ENCODE measurements around the gene AP1M2. TPM values are rescaled to one million over a fixed set of nuclear protein-coding genes. Genes with fewer than 3 reads are reported as not detected.

Gene AP1M2
- total RNA-seq: 18.0 and 51.0 TPM in 2 replicates

GRCh38 chr19:10587022-10587838 lies at the start of gene AP1M2:
Gene AP1M2, minus strand, starts transcription at chr19:10587312. Its CDS starts 81 bp downstream, at chr19:10587231.

GRCh38 chr19:10625003-10625761 lies 38.1 kb upstream of the AP1M2 start, which contains the start of gene SLC44A2:
Gene SLC44A2, plus strand, starts transcription at chr19:10625553. Its CDS starts 81 bp downstream, at chr19:10625634.

GRCh38 chr19:10568826-10569651 lies 18.1 kb downstream of the AP1M2 start, which contains the start of gene CDKN2D:
Gene CDKN2D, minus strand, starts transcription at chr19:10568979. Its CDS starts 326 bp downstream, at chr19:10568653.

GRCh38 chr19:10565567-10566407 lies 21.3 kb downstream of the AP1M2 start, which contains the start of gene KRI1:
Gene KRI1, minus strand, starts transcription at chr19:10566010. Its CDS starts 11 bp downstream, at chr19:10565999.

GRCh38 chr19:10543420-10544241 lies 43.5 kb downstream of the AP1M2 start, which contains the start of gene ATG4D:
Gene ATG4D, plus strand, starts transcription at chr19:10543904. Its CDS starts 187 bp downstream, at chr19:10544091.

Other genes with a start within 250 kb of the AP1M2 start
- gene ICAM3, start 247.7 kb downstream of the AP1M2 start, total RNA-seq: 3.7 and 9.0 TPM in 2 replicates
- 110 and 147 TPM in 2 replicates for gene TYK2, start 206.7 kb downstream of the AP1M2 start, total RNA-seq
- 119 and 192 TPM in 2 replicates for gene CDC37, start 183.8 kb downstream of the AP1M2 start, total RNA-seq
- gene PDE4A, start 166.8 kb downstream of the AP1M2 start, total RNA-seq: 5.2 and 8.2 TPM in 2 replicates
- 63.1 and 74.4 TPM in 2 replicates for gene KEAP1, start 84.0 kb downstream of the AP1M2 start, total RNA-seq
- gene S1PR5, start 69.9 kb downstream of the AP1M2 start, total RNA-seq: 0.65 and 0.76 TPM in 2 replicates
- 36.3 and 50.5 TPM in 2 replicates for gene ATG4D, start 43.4 kb downstream of the AP1M2 start, total RNA-seq
- 8.6 and 13.5 TPM in 2 replicates for gene KRI1, start 21.3 kb downstream of the AP1M2 start, total RNA-seq
- gene CDKN2D, start 18.3 kb downstream of the AP1M2 start, total RNA-seq: 8.1 and 8.3 TPM in 2 replicates
- gene SLC44A2, start 38.2 kb upstream of the AP1M2 start, total RNA-seq: 37.2 and 147 TPM in 2 replicates
- gene ILF3, start 67.0 kb upstream of the AP1M2 start, total RNA-seq: 108 and 155 TPM in 2 replicates
- 30.8 and 33.2 TPM in 2 replicates for gene QTRT1, start 114.1 kb upstream of the AP1M2 start, total RNA-seq
- gene DNM2, start 130.8 kb upstream of the AP1M2 start, total RNA-seq: 127 and 194 TPM in 2 replicates
- gene TMED1, start 248.9 kb upstream of the AP1M2 start, total RNA-seq: 49.3 and 54.4 TPM in 2 replicates